Stimulated activated CD4-positive, alpha-beta T cell treated with anti-CD3 and anti-CD28 coated beads, Interleukin-4, amount 100 ng/mL, for 4 hours (primary cell): Measurements from ENCODE around the gene FALEC.
A peak's percentile ranks its signal among the peaks of the same experiment; 100 is the strongest.
"Not testable (repeated sequence)": the region's sequence is repeated elsewhere in the genome, so short reads cannot be mapped to it uniquely, and the experiment has no call there.

Source experiments
- DNase-seq, 2 experiments: peaks; one replicate each; pipeline ENCODE4 v3.0.0-alpha.2; 2020

The FALEC gene

DNA sequence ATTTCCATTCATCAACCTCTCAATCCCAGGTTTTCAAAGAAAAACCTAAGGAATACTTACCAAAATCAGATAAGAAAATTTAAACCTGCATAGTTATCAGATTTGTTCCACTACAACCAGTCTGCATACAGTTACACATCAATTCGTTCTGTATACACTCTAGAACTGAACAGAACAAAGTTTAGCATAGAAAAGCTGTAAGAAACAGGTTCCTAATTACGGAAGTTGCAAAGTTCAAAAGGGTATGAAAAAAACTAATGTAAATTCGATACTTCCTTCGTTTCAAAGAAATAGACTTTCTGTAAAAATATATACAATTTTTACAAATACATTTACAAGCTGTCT is 60.8 kb downstream of the FALEC start:
- DNase-seq, result no peak

DNA sequence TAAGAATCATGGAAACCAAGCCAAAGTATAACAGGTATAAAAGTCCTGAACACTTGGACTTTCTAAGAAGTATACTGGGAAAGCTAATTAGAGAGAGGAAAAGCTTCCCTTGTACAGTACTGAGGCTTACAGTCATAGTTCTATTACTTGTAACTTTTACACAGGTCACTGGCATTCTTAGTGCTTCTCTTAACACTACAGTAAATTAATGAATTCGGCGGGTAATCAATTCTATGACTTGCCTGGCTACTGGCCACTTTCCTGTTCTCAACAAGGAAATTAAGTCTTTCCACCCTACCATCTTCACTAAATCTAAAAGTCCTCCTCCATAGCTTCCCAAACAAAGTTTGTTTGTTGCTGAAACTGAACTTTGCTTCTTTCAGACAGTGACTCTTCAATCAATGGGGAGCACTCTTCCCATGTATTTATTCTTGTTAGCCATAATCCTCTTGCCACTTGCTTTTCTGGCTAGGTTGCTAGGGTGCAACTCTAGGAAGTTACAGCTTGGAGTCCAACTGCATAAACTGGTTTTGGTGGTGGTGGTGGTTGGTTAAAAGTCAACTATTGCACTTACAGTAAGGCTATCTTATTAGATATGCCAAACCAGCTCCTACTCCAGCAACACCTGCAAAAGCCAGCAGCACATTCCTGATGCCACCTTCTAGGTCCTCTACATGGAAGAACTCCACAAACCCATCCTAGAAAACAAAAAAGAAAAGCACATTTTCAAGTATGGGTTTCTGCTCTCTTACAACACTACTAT is 61.4 kb downstream of the FALEC start:
- no peak for DNase-seq

DNA sequence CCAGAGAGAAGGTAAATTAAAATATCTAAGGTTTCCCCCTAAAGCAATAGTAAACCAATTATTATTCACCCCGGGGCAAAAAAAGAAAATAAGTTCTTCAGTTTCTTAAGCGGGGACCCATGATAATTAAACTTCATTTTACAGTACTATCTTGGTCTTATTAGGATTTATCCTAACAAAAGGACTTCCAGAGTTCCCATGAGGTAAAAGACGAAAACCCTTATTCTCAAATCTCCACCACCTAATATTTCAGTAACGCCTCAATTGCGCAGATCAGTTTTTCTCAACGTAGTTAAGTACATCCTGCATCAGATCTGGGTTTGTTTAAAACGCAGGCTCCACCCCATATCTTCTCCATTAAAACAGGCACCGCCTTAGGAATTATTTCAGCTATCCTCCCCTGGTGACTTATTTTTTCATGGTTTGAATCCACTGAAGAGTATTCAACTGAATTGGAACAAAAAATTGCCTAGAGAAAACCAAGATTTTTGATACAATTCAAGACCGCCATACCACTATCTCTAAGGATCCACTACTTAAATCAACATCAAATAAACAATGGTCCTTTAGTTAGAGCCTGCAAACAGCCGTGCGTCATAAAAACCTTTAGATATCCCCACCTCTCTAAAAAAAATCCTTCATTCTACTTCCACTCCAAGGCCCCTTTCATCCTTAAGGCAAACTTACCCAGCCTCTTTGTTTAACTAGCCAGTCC is 62.2 kb downstream of the FALEC start:
- no peak for DNase-seq

DNA sequence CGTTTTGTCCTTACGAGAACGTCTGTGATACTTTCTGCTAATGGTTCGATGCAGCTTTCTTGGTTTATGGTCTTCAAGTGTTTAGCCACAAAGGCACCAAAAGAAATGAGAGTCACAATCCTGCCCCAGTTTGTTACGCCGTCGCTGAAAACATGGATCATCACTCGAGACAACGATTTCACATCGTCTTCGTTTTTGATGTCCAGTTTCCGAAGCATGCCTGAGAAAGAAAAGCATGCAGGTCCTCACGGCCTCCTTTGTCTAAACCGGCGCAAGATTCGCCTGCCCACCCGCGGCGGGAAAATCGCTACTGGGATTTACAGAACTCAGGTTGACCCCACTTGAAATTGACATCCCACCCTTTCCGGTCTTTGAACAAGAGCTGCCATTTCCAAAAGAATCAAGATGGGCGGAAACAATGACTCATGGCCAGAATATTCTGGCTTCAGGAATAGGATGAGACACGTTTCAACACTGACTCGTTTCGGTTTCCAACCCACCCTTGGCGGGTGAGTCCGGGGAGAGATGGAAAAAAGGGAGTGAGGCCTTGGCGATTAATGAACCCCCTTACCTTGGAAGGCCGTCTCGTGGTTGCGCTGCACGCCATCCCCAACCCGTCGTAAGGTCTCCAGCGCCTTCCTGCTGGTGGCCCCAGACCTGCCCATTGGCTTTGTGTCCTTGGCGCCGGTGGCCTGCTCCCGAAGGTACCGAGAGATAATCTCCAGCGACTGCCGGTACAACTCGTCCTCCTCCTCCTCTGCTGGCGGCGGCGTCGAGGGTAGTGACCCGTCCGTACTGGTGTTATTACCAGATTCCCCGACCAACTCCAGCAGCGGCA is 62.9 kb downstream of the FALEC start:
- peak in 1 of 2 experiments; percentile 63 for DNase-seq

GRCh38 chr1:150579110-150579944 is 63.8 kb downstream of the FALEC start, which contains the start of gene MCL1:
MCL1 (minus strand) TSS chr1:150579610; CDS start chr1:150579530, 80 bp downstream.
- DNase-seq, result peak; percentile 78 to 89

DNA sequence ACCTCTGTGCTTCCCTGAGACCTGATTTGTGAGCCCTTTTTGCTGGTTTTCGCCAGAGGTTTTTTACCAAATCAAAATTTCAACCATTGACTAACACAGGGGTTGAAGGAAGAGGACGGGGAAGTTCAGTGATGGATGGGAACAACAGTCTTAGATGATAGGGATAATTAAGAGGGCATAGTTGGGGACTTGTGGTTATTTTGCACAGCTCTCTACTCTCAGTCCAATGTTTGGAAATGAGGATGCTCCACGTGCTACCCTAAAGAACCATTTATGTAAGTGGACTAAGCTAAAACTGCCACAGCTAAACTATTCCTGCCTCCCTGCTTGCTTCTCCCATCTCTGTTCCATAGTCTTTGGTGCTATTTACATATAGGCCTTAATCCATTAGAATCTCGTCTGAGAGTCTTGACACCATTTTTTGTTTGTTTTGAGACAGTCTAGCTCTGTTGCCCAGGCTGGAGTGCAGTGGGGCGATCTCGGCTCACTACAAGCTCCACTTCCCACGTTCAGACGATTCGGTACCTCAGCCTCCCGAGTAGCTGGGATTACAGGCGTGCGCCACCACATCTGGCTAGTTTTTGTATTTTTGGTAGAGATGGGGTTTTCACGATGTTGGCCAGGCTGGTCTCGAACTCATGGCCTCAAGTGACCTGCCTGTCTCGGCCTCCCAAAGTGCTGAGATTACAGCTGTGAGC is 64.5 kb downstream of the FALEC start:
- no peak for DNase-seq

- not testable (repeated sequence) for DNase-seq
Observed at GRCh38 chr1:150580966-150581365, 65.4 kb downstream of the FALEC start.

DNA sequence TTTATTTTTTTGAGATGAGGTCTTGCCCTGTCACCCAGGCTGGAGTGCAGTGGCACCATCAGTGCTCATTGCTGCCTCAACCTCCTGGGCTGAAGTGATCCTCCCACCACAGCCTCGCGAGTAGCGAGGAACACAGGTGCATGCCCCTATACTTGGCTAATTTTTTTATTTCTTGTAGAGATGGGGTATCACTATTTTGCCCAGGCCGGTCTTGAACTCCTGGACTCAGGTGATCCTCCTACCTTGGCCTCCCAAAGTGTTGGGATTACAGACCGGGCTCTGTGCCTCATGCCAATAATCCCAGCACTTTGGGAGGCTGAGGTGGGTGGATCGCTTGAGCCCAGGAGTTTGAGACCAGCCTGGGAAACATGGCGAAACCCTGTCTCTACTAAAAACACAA is 65.9 kb downstream of the FALEC start:
- not testable (repeated sequence) for DNase-seq

DNA sequence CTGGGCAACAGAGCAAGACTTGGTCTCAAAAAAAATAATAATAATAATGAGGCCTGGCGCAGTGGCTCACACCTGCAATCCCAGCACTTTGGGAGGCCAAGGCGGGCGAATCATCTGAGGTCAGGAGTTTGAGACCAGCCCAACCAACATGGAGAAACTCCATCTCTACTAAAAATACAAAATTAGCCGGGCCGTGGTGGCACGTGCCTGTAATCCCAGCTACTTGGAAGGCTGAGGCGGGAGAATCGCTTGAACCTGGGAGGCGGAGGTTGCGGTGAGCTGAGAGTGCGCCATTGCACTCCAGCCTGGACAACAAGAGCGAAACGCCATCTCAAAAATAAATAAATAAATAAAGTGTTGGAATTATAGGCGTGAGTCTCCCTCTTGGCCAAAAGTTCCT is 66.4 kb downstream of the FALEC start:
- not testable (repeated sequence) for DNase-seq

DNA sequence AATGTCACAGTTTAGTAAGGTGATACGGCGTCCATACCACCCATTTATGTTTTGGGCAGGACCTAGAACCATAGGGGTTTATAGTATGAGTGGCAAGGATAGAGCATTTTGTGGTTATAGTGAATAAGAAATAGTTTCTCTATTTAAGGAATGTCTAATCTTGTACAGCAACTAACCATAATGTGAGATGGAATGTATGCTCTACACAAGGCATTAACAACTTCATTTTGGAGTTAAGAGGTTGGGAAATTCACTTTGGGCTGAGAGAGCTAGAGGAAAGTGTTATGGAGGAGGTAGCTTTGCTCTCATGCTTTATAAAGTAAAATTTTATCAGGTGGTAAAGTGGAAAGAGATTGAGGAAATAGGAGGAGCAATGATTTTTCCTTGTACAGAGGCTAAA is 66.8 kb downstream of the FALEC start:
- no peak for DNase-seq
